Measurements from ENCODE around the gene MYL10. TPM values are rescaled to one million over a fixed set of nuclear protein-coding genes. Genes with fewer than 3 reads are reported as not detected.

MYL10 gene
- total and polyA plus RNA-seq, 10 of the 15 experiments (the other 5 are each of a cell fraction or from before 2014, with no cell fraction given) = not detected

GRCh38 chr7:101633511-101633910 is 4.4 kb upstream of the MYL10 start:
- RAD21 ChIA-PET (ENCODE audit: unreplicated experiment) = no interaction called here
- Histone ChIP-seq H3K36me3 (ENCODE audit: control insufficient read depth in 2 of 2, insufficient read depth in 2 of 2, low read length in 1 of 2) (no peaks in the 10 kb centered on the region), H2AFZ (ENCODE audit: control insufficient read depth, low read depth, low read length) (no peak overlapping the region), H3K27ac (ENCODE audit: control insufficient read depth, insufficient read depth) (no peak overlapping the region), H3K79me2 (ENCODE audit: control insufficient read depth, insufficient read depth, low read length) (no peaks in the 10 kb centered on the region), H3K4me3 (no peak overlapping the region), H3K4me1 (ENCODE audit: control insufficient read depth, insufficient read depth, low read length) (no peaks in the 10 kb centered on the region), H3K27me3 (replicated peaks in 1 of 2; ENCODE audit: control insufficient read depth in 2 of 2, insufficient read depth in 2 of 2, low read length in 1 of 2) (peaks cover 0 to 3% of the 10 kb centered on the region in 2 experiments; a peak in 2 of 4 replicates), H4K20me1 (ENCODE audit: control insufficient read depth, insufficient read depth) (no peaks in the 10 kb centered on the region), H3K9ac (ENCODE audit: control insufficient read depth, insufficient read depth, low read length) (no peak overlapping the region), H3K4me2 (ENCODE audit: control insufficient read depth, insufficient read depth) (no peak overlapping the region), H3K9me3 (replicated peaks; ENCODE audit: control insufficient read depth, insufficient read depth, low read length) (no peaks in the 10 kb centered on the region)
- POLR2A ChIA-PET = no interaction called here
- intact Hi-C loops (cut with micrococcal nuclease; ENCODE audit: unreplicated experiment) = no loop called here
- WGBS (ENCODE audit: insufficient coverage, insufficient replicate concordance, low lambda C conversion rate, missing lambda C conversion rate) = 50% methylated on average over 6 of the region's 6 CpGs
- SMC1A ChIA-PET (ENCODE audit: uncharacterized antibody, unreplicated experiment) = no interaction called here
- DNase-seq (ENCODE audit: low read depth, low spot score) (no peak), FAIRE-seq (no peak), ATAC-seq (no peak)
- TF ChIP-seq, protein P1, sequence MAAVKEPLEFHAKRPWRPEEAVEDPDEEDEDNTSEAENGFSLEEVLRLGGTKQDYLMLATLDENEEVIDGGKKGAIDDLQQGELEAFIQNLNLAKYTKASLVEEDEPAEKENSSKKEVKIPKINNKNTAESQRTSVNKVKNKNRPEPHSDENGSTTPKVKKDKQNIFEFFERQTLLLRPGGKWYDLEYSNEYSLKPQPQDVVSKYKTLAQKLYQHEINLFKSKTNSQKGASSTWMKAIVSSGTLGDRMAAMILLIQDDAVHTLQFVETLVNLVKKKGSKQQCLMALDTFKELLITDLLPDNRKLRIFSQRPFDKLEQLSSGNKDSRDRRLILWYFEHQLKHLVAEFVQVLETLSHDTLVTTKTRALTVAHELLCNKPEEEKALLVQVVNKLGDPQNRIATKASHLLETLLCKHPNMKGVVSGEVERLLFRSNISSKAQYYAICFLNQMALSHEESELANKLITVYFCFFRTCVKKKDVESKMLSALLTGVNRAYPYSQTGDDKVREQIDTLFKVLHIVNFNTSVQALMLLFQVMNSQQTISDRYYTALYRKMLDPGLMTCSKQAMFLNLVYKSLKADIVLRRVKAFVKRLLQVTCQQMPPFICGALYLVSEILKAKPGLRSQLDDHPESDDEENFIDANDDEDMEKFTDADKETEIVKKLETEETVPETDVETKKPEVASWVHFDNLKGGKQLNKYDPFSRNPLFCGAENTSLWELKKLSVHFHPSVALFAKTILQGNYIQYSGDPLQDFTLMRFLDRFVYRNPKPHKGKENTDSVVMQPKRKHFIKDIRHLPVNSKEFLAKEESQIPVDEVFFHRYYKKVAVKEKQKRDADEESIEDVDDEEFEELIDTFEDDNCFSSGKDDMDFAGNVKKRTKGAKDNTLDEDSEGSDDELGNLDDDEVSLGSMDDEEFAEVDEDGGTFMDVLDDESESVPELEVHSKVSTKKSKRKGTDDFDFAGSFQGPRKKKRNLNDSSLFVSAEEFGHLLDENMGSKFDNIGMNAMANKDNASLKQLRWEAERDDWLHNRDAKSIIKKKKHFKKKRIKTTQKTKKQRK (IDR thresholded peaks at IDR 0.05; ENCODE audit: low read depth, low read length) = no peak
- TF ChIP-seq ZNF592 (IDR thresholded peaks at IDR 0.05) (no peak), SMAD5 (IDR thresholded peaks at IDR 0.05; ENCODE audit: low read depth) (no peak), KDM1A (IDR thresholded peaks at IDR 0.05; ENCODE audit: borderline replicate concordance) (no peak), HDAC6 (IDR thresholded peaks at IDR 0.05; ENCODE audit: unreplicated experiment) (no peak), JUNB (IDR thresholded peaks at IDR 0.05) (no peak), EGR1 (IDR thresholded peaks at IDR 0.05; ENCODE audit: borderline replicate concordance in 1 of 2, low read depth in 2 of 2, low read length in 2 of 2) (no peak), EED (IDR thresholded peaks at IDR 0.05; ENCODE audit: low read depth) (no peak), ZNF622 (IDR thresholded peaks at IDR 0.05) (no peak), SUZ12 (IDR thresholded peaks at IDR 0.05; ENCODE audit: unreplicated experiment) (no peak), BCL3 (IDR thresholded peaks at IDR 0.05; ENCODE audit: borderline replicate concordance, insufficient read depth, low read depth, low read length, poor library complexity, severe bottlenecking) (no peak), PAX5 (IDR thresholded peaks at IDR 0.05; ENCODE audit: borderline replicate concordance, low read depth, low read length) (no peak), REST (IDR thresholded peaks at IDR 0.05; ENCODE audit: low read depth, low read length) (no peak)
- CTCF ChIA-PET = no interaction called here
- BruUV-seq (replicated peaks) = no TSS peak
- in situ Hi-C loops (cut with MboI) = no loop called here
